Panc1 (cell line): Measurements from ENCODE around the gene SDK1. TPM values are rescaled to one million over a fixed set of nuclear protein-coding genes. Genes with fewer than 3 reads are reported as not detected.

ENCODE experiments used
- ATAC-seq: fragments of 200-7000 bp; cut with Tn5 transposase; 2 replicates; pipeline ENCODE4 v1.9.1; 2020; ENCODE audit warnings: mild to moderate bottlenecking, moderate library complexity
- BruUV-seq: library from RNA; stranded (reverse); fragments of 400-500 nt; replicated peaks from 2 replicates; lab custom pipeline; 2021; lab: Mats Ljungman, UMichigan
- CTCF ChIA-PET: fragments of 300-600 bp; sonication (Branson Sonifier 250); formaldehyde crosslinking; loops from one replicate; lab custom pipeline; 2022; ENCODE audit warnings: antibody characterized with exemption; lab: Charles Lee
- POLR2A ChIA-PET: fragments of 300-600 bp; sonication (Branson Sonifier 250); formaldehyde crosslinking; loops from one replicate; lab custom pipeline; 2022; ENCODE audit warnings: antibody characterized with exemption; lab: Charles Lee
- DNase-seq: peaks from one replicate; pipeline ENCODE4 v3.0.0-alpha.2; 2010; ENCODE audit warnings: low read depth, low spot score
- H3K27ac ChIP-seq: 2 replicates; pipeline ENCODE4 v1.5.1; 2011; ENCODE audit warnings: mild to moderate bottlenecking, low read length, inconsistent platforms
- H3K27me3 ChIP-seq: fragments of 200-500 bp; sonication (Bioruptor generic); 2 replicates; pipeline ENCODE4 v1.6.0; 2014; ENCODE audit warnings: low read length, inconsistent platforms; ENCODE audit not compliant: control insufficient read depth, insufficient read depth
- H3K36me3 ChIP-seq: fragments of 200-500 bp; sonication (Bioruptor generic); 2 replicates; pipeline ENCODE4 v1.5.1; 2014; ENCODE audit warnings: inconsistent platforms, mild to moderate bottlenecking, low read length, moderate library complexity; ENCODE audit not compliant: control insufficient read depth, insufficient read depth
- H3K4me1 ChIP-seq: 2 replicates; pipeline ENCODE4 v1.5.1; 2011; ENCODE audit warnings: inconsistent platforms, mild to moderate bottlenecking, low read length, moderate library complexity; ENCODE audit not compliant: control insufficient read depth, insufficient read depth
- H3K4me3 ChIP-seq, 2 experiments: 2 replicates each; pipeline ENCODE4 v1.5.1; 2011 to 2012; ENCODE audit warnings: low read depth in 2 of 2, low read length in 2 of 2, mild to moderate bottlenecking in 2 of 2, inconsistent platforms in 1 of 2, moderate library complexity in 1 of 2
- H3K9me3 ChIP-seq: fragments of 200-500 bp; sonication (Bioruptor generic); 2 replicates; pipeline ENCODE4 v1.5.1; 2014; ENCODE audit warnings: low read depth, mild to moderate bottlenecking, inconsistent platforms, low read length, moderate library complexity; ENCODE audit not compliant: control insufficient read depth, insufficient read depth
- CTCF ChIP-seq: fragments of 450-650 bp; IDR thresholded peaks from 2 replicates; pipeline ENCODE4 v1.5.1; 2017; ENCODE audit warnings: mild to moderate bottlenecking
- POLR2AphosphoS5 ChIP-seq: IDR thresholded peaks from 2 replicates; pipeline ENCODE4 v1.6.1; 2012; ENCODE audit warnings: mild to moderate bottlenecking, low read depth, low read length, moderate library complexity
- REST ChIP-seq, 2 experiments: IDR thresholded peaks; 2 replicates each; pipeline ENCODE4 v1.6.1; 2011 to 2012; ENCODE audit warnings: low read depth in 2 of 2, control low read depth in 1 of 2, low read length in 1 of 2, mild to moderate bottlenecking in 1 of 2, moderate library complexity in 1 of 2; ENCODE audit not compliant: insufficient read depth in 1 of 2
- SIN3A ChIP-seq: IDR thresholded peaks from 2 replicates; pipeline ENCODE4 v1.6.1; 2012; ENCODE audit warnings: low read depth, mild to moderate bottlenecking, low read length, moderate library complexity, borderline replicate concordance; ENCODE audit not compliant: insufficient read depth
- TCF7L2 ChIP-seq: IDR thresholded peaks from 2 replicates; pipeline ENCODE4 v1.6.1; 2011; ENCODE audit warnings: mild to moderate bottlenecking, low read depth, low read length, inconsistent platforms
- in situ Hi-C: cut with HindIII; loops from 2 replicates; pipeline ENCODE4 v1.10.0; 2016; ENCODE audit warnings: low sequenced_read_pairs, low pct_unique_long_range_greater_than_20kb
- intact Hi-C: fragments of 100-400 bp; cut with micrococcal nuclease; formaldehyde crosslinking; loops from one replicate; pipeline ENCODE4 v1.10.0; 2022; ENCODE audit not compliant: unreplicated experiment
- total RNA-seq: library from RNA; stranded (reverse); gene quantifications from one replicate; pipeline ENCODE4 v1.2.1, GENCODE V29; 2021; ENCODE audit not compliant: unreplicated experiment

SDK1 gene
- total RNA-seq, 1 experiment from 2014 or later, result 47.4 TPM

GRCh38 chr7:3974329-3974728 is 673.3 kb downstream of the SDK1 start:
- DNase-seq (no peak), ATAC-seq (no peak)
- in situ Hi-C loops, result no loop called here
- BruUV-seq, result no TSS peak
- no peak for TF ChIP-seq POLR2AphosphoS5
- TF ChIP-seq REST (IDR thresholded peaks at IDR 0.05; ENCODE audit: insufficient read depth in 1 of 2, low read depth in 2 of 2, low read length in 1 of 2), result no peak
- no peak for TF ChIP-seq TCF7L2
- POLR2A ChIA-PET, result no interaction called here
- CTCF ChIA-PET, result no interaction called here
- no peaks in the 10 kb centered on the region for H3K27me3 ChIP-seq
- no peaks in the 10 kb centered on the region for H3K9me3 ChIP-seq
- H3K4me3 ChIP-seq, result no peak overlapping the region
- no peak overlapping the region for H3K27ac ChIP-seq
- H3K36me3 ChIP-seq, result peaks cover 6% of the 10 kb centered on the region; the same call in 1 of the 2 replicates
- H3K4me1 ChIP-seq, result no peaks in the 10 kb centered on the region
- intact Hi-C loops, result no loop called here

- intact Hi-C loops (no loop called here), in situ Hi-C loops (no loop called here)
- Histone ChIP-seq H3K36me3 (peaks cover 2% of the 10 kb centered on the region; the same call in 1 of the 2 replicates), H3K4me1 (no peaks in the 10 kb centered on the region), H3K9me3 (no peaks in the 10 kb centered on the region), H3K27me3 (no peaks in the 10 kb centered on the region), H3K27ac (no peak overlapping the region), H3K4me3 (no peak overlapping the region)
- TF ChIP-seq TCF7L2 (no peak), POLR2AphosphoS5 (no peak), CTCF (no peak), REST (IDR thresholded peaks at IDR 0.05; ENCODE audit: insufficient read depth in 1 of 2, low read depth in 2 of 2, low read length in 1 of 2) (no peak), SIN3A (no peak)
- no peak for DNase-seq
- POLR2A ChIA-PET, result interaction anchor here (0.6 kb wide), 1 partner anchor 444 kb away, joined by 3 read pairs; no protein-coding TSS in a partner anchor
- CTCF ChIA-PET, result interaction anchor here (0.7 kb wide), 1 partner anchor 52 kb away, joined by 3 read pairs; no protein-coding TSS in a partner anchor
- BruUV-seq, result no TSS peak
- ATAC-seq, result no peak
Observed at GRCh38 chr7:3975371-3975770, 674.3 kb downstream of the SDK1 start.
